Upper lobe of left lung (tissue), 4 donors: ENCODE measurements around the gene TMPRSS13.

Experiments used
- CTCF ChIP-seq, 6 experiments: fragments of 450-650 bp in 4 of 6; fragments of 200-600 bp in 2 of 6; sonication (generic) in 2 of 6; IDR thresholded peaks; one replicate each; pipeline ENCODE4 v1.5.1; 2016 to 2019; ENCODE audit warnings: antibody characterized with exemption in 6 of 6
- POLR2A ChIP-seq, 4 donors: fragments of 450-650 bp; IDR thresholded peaks; one replicate each; pipeline ENCODE4 v1.5.1; 2016 to 2017; ENCODE audit warnings: antibody characterized with exemption in 4 of 4, mild to moderate bottlenecking in 2 of 4
- POLR2AphosphoS5 ChIP-seq, 2 donors: sonication (generic); formaldehyde crosslinking; IDR thresholded peaks; one replicate each; pipeline ENCODE4 v1.5.1; 2017; ENCODE audit warnings: antibody characterized with exemption in 2 of 2

- no peak for TF ChIP-seq CTCF (IDR thresholded peaks at IDR 0.05)
- TF ChIP-seq POLR2A (IDR thresholded peaks at IDR 0.05), result no peak
- no peak for TF ChIP-seq POLR2AphosphoS5 (IDR thresholded peaks at IDR 0.05)
Measured at GRCh38 chr11:117941163-117941707, 12.0 kb upstream of the TMPRSS13 start.
